Measurements from ENCODE around the gene CEACAM7. TPM values are rescaled to one million over a fixed set of nuclear protein-coding genes. Genes with fewer than 3 reads are reported as not detected.
"Not testable (repeated sequence)": the region's sequence is repeated elsewhere in the genome, so short reads cannot be mapped to it uniquely, and the experiment has no call there.

The CEACAM7 gene
- total RNA-seq, result not detected in 2 replicates

DNA sequence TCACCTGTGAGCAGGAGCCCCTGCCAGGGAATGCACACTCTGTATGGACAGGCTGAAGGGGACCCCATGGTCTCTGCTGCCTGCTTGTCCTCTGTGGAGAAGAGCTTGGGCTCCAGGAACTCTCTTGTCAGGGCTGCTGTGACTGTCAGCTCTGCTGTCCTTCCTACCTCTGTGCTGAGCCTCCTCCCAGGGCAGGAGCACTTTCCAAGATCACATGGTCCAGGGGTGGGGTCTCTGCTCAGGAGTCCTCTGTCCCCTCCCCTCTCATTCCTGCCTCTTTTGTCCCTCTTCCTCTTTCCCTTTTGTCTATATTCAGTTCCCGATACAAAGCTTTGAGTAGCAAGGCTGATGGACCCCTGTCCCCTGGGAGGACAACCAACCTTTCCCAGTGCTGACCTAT lies at the start of gene CEACAM7:
Gene CEACAM7 (minus strand): TSS at position 173 of the 400 bp plus-strand sequence. CDS start 105 bp downstream, at position 68.
- DNase-seq (ENCODE audit: extremely low read depth, low read depth, low spot score), result no peak

DNA sequence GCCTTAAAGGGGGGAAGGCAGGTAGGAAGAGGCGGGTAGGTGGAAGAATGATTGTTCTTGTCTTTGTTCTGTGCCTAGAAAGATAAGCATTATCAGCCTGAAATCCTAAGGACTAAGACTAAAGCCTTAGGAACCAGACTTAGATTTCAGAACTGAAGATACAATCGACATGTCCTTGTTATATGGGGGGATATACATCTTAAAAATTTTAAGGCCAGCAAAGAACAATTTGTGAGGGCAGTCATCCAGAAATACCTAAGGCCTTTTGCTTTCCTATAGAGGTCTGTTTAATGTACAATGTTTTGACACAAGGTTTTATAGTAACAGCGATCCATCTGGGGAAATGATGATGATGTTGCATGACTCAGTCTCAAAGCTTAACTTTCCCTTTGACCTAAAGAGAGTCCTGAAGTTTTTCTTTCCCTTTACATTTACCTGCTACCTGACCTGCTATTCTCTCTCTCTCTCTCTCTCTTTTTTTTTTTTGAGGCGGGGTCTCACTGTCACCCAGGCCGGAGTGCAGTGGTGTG lies 47.1 kb upstream of the CEACAM7 start:
- DNase-seq (ENCODE audit: extremely low read depth, low read depth, low spot score), result no peak

DNA sequence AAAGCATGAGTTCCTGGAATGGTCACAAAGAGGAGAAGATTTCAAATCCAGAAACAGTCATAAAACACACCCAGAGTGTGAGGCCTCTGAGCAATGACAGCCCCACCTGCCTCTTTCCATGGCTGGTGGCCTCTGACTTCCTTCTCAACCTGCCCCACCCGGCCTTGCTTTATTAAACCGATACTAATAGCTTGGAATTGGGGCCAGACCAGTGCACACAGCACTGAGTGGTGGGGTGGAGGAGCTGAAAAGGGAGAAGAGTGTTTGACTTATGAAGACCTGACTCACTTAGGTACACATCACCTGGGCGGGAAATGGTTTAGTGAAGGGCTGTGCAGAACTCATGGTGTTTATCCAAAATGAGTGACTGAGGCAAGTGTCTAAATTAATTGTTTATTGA lies 46.5 kb upstream of the CEACAM7 start:
- DNase-seq (ENCODE audit: extremely low read depth, low read depth, low spot score), result no peak

DNA sequence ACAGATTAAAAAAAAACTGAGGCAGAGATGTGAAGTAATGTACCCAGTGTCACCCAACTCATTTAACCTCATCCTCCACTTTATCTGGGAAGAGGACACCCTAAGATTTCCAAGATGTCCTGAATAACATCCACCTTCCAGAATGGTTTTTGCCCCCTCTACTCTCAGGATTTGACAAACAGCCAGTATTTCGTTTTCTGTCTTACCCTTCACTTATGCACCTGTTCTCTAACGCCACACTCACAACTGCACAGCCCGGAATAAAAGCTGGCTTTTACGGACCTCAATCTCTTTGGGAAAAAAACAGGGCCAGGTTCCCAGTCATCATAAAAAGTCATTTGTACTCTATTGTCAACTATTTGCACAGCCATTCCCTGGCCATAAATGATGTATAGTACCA lies 46.1 kb upstream of the CEACAM7 start:
- no peak for DNase-seq (ENCODE audit: extremely low read depth, low read depth, low spot score)

DNA sequence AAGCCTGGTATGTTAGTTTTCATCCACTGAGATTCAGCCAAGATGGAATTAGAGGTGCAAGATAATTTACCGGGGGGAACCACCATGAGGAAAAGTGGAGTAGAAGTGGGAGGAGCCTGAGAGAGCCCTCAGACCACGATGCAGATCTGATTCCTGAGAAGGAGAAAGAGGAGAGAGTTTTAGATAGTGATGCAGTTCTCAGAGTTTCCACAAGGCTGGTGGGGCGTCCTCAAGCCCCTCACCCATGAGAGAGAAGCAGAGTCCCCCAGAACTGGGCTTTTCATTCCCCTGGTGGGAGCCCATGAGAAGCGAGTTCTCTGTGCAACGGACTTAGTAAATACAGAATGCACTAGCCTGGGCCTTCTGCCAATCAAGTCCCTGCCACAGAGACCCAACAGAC lies 38.4 kb upstream of the CEACAM7 start:
- DNase-seq (ENCODE audit: extremely low read depth, low read depth, low spot score), result no peak

DNA sequence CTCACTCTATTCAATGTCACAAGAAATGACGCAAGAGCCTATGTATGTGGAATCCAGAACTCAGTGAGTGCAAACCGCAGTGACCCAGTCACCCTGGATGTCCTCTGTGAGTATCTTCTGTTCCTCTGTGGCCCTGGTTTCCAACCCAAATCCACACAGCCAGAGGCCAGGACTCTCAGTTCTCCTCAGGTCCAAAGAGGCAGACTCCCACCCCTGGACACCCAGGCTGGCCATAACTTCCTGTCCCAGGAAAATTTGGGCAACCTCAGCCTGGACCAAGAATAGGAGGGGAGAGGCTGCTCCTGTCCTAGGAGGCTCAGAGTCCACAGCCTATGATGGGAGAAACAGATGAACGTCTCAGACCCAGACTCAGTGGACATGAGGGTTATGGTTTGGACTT lies 32.0 kb upstream of the CEACAM7 start:
- no peak for DNase-seq (ENCODE audit: extremely low read depth, low read depth, low spot score)

DNA sequence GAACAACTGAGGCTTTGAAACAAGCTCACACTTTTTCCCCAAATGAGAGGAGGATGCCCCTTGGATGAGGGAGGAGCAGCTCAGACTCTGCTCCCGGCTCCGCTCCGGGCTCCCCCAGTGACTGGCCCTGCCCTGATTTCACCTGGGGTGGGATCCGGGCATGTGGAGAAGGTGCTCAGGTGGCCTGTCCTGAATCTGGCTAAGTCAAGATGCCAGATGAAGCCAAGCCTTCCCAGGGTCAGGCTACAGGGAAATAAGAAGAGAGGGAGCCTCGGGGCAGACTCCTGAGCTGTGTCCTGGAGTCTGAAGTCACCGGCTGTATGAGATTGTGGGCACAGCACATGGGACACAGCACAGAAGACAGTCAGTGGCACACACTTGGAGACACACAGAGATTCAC lies 30.7 kb upstream of the CEACAM7 start:
- no peak for DNase-seq (ENCODE audit: extremely low read depth, low read depth, low spot score)

DNA sequence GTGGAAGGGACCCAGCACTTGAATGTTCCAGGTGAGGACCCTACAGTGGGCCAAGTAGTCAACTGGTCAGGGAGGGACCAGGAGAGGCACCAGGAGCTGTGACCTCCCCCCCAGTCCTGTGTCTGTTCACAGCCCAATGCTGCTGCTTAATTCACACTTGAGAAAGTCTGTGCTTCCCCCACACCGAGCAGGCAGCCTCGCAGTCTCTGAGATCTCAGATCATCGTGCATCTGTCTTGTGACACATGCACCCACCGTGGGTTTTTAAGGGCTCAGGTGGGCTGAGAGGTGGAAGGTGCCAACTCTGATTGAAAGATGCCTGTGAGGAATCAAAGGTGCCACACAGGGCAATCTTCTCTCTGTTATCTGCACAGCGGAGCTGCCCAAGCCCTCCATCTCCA lies 26.5 kb upstream of the CEACAM7 start:
- DNase-seq (ENCODE audit: extremely low read depth, low read depth, low spot score), result no peak

DNA sequence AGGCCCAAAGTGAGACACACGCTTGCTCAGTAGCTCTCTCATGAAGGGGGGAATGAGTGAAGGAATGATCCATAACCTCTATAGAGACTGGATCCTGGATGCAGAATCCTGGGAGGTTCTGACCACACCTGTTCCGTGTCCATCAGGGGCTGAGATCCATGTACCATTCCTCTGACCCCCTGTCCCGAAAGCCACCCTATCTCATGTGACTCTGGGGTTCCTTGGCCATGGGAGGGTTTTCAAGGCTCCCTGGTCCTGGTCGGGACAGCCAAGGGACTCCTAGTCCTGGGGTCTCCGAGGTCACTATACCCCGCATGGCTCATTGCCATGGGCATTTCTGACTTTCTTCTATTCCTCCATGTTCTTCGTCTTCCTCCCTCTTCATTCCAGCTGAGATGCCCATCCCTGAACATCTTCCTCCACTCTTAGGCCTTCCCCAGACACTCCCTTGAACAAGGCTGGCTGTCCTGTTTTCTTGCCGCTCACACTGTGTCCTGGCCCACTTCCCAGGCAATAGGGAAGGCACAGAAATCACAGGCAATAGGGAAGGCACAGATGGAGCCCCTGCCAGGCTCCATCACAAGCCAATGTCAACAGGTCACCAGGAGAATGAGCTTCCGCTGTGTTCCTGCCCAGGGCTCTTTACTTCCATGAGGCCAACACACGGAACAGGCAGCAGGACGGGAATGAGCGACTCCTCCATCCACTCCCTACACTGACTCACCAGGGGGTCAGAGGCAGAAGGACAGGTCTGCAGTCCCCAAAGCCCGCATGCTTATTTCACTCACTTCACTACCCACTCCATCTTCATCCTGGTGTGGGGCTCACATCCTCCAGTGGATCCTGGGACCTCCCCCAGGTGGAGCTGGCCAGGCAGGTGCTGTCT lies 23.5 kb upstream of the CEACAM7 start:
- no peak for DNase-seq (ENCODE audit: extremely low read depth, low read depth, low spot score)

DNA sequence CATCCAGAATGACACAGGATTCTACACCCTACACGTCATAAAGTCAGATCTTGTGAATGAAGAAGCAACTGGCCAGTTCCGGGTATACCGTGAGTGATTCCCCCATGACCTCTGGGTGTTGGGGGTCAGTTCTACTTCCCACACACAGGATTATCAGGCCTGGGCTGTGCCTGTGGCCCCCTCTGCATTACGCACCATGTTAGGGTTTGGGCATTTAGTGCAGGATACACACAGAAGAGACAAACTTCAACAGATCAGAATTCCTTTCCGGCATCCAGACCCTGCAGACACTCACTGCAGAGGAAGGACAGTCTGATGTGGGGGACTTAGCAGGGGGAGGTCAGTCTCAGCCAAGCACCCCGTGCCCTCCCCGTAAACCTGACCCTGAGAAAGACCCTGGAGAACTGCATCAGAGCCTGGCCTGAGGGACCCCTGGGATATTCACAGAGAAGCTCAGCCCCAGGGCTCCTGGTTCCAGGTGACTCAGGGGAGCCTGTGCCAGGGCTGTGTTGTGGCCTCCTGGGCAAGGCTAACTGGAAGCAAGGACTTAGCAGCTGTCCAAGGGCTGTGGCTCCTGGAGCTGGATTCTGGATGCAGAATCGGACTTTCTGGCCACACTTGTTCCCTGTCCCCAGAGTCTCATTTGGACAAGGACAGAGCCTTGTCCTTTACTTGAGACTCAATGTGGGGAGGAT lies 22.0 kb upstream of the CEACAM7 start:
- no peak for DNase-seq (ENCODE audit: extremely low read depth, low read depth, low spot score)

DNA sequence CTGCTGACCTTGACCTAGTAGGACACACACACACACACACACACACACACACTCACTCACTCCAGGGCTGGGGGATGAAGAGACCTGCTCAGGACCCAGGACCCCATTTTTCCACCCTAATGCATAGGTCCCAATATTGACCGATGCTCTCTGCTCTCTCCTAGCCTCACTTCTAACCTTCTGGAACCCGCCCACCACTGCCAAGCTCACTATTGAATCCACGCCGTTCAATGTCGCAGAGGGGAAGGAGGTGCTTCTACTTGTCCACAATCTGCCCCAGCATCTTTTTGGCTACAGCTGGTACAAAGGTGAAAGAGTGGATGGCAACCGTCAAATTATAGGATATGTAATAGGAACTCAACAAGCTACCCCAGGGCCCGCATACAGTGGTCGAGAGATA lies 21.4 kb upstream of the CEACAM7 start:
- DNase-seq (ENCODE audit: extremely low read depth, low read depth, low spot score), result not testable (repeated sequence)

DNA sequence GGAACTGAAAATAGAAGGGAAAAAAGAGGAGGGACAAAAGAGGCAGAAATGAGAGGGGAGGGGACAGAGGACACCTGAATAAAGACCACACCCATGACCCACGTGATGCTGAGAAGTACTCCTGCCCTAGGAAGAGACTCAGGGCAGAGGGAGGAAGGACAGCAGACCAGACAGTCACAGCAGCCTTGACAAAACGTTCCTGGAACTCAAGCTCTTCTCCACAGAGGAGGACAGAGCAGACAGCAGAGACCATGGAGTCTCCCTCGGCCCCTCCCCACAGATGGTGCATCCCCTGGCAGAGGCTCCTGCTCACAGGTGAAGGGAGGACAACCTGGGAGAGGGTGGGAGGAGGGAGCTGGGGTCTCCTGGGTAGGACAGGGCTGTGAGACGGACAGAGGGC lies 20.4 kb upstream of the CEACAM7 start, which contains the start of gene CEACAM5:
Gene CEACAM5 (plus strand): TSS at position 146 of the 400 bp plus-strand sequence. CDS start 106 bp downstream, at position 252.
- DNase-seq (ENCODE audit: extremely low read depth, low read depth, low spot score), result no peak

DNA sequence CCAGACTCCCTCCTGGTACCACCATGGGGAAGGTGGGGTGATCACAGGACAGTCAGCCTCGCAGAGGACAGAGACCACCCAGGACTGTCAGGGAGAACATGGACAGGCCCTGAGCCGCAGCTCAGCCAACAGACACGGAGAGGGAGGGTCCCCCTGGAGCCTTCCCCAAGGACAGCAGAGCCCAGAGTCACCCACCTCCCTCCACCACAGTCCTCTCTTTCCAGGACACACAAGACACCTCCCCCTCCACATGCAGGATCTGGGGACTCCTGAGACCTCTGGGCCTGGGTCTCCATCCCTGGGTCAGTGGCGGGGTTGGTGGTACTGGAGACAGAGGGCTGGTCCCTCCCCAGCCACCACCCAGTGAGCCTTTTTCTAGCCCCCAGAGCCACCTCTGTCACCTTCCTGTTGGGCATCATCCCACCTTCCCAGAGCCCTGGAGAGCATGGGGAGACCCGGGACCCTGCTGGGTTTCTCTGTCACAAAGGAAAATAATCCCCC lies 19.9 kb upstream of the CEACAM7 start:
- no peak for DNase-seq (ENCODE audit: extremely low read depth, low read depth, low spot score)

DNA sequence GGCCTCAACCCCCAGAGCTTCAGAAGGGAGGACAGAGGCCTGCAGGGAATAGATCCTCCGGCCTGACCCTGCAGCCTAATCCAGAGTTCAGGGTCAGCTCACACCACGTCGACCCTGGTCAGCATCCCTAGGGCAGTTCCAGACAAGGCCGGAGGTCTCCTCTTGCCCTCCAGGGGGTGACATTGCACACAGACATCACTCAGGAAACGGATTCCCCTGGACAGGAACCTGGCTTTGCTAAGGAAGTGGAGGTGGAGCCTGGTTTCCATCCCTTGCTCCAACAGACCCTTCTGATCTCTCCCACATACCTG lies 19.4 kb upstream of the CEACAM7 start:
- no peak for DNase-seq (ENCODE audit: extremely low read depth, low read depth, low spot score)

DNA sequence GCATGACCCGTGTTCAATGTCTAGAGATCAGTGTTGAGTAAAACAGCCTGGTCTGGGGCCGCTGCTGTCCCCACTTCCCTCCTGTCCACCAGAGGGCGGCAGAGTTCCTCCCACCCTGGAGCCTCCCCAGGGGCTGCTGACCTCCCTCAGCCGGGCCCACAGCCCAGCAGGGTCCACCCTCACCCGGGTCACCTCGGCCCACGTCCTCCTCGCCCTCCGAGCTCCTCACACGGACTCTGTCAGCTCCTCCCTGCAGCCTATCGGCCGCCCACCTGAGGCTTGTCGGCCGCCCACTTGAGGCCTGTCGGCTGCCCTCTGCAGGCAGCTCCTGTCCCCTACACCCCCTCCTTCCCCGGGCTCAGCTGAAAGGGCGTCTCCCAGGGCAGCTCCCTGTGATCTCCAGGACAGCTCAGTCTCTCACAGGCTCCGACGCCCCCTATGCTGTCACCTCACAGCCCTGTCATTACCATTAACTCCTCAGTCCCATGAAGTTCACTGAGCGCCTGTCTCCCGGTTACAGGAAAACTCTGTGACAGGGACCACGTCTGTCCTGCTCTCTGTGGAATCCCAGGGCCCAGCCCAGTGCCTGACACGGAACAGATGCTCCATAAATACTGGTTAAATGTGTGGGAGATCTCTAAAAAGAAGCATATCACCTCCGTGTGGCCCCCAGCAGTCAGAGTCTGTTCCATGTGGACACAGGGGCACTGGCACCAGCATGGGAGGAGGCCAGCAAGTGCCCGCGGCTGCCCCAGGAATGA lies 18.9 kb upstream of the CEACAM7 start:
- no peak for DNase-seq (ENCODE audit: extremely low read depth, low read depth, low spot score)

DNA sequence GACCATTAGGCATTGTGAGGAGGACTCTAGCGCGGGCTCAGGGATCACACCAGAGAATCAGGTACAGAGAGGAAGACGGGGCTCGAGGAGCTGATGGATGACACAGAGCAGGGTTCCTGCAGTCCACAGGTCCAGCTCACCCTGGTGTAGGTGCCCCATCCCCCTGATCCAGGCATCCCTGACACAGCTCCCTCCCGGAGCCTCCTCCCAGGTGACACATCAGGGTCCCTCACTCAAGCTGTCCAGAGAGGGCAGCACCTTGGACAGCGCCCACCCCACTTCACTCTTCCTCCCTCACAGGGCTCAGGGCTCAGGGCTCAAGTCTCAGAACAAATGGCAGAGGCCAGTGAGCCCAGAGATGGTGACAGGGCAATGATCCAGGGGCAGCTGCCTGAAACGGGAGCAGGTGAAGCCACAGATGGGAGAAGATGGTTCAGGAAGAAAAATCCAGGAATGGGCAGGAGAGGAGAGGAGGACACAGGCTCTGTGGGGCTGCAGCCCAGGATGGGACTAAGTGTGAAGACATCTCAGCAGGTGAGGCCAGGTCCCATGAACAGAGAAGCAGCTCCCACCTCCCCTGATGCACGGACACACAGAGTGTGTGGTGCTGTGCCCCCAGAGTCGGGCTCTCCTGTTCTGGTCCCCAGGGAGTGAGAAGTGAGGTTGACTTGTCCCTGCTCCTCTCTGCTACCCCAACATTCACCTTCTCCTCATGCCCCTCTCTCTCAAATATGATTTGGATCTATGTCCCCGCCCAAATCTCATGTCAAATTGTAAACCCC lies 17.5 kb upstream of the CEACAM7 start:
- DNase-seq (ENCODE audit: extremely low read depth, low read depth, low spot score), result no peak

DNA sequence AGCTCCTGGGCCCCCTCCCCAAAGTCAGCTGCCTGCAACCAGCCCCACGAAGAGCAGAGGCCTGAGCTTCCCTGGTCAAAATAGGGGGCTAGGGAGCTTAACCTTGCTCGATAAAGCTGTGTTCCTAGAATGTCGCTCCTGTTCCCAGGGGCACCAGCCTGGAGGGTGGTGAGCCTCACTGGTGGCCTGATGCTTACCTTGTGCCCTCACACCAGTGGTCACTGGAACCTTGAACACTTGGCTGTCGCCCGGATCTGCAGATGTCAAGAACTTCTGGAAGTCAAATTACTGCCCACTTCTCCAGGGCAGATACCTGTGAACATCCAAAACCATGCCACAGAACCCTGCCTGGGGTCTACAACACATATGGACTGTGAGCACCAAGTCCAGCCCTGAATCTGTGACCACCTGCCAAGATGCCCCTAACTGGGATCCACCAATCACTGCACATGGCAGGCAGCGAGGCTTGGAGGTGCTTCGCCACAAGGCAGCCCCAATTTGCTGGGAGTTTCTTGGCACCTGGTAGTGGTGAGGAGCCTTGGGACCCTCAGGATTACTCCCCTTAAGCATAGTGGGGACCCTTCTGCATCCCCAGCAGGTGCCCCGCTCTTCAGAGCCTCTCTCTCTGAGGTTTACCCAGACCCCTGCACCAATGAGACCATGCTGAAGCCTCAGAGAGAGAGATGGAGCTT lies 15.7 kb upstream of the CEACAM7 start:
- no peak for DNase-seq (ENCODE audit: extremely low read depth, low read depth, low spot score)

DNA sequence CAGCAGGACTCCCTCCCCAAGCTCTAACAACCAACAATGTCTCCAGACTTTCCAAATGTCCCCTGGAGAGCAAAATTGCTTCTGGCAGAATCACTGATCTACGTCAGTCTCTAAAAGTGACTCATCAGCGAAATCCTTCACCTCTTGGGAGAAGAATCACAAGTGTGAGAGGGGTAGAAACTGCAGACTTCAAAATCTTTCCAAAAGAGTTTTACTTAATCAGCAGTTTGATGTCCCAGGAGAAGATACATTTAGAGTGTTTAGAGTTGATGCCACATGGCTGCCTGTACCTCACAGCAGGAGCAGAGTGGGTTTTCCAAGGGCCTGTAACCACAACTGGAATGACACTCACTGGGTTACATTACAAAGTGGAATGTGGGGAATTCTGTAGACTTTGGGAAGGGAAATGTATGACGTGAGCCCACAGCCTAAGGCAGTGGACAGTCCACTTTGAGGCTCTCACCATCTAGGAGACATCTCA lies 14.1 kb upstream of the CEACAM7 start:
- no peak for DNase-seq (ENCODE audit: extremely low read depth, low read depth, low spot score)

DNA sequence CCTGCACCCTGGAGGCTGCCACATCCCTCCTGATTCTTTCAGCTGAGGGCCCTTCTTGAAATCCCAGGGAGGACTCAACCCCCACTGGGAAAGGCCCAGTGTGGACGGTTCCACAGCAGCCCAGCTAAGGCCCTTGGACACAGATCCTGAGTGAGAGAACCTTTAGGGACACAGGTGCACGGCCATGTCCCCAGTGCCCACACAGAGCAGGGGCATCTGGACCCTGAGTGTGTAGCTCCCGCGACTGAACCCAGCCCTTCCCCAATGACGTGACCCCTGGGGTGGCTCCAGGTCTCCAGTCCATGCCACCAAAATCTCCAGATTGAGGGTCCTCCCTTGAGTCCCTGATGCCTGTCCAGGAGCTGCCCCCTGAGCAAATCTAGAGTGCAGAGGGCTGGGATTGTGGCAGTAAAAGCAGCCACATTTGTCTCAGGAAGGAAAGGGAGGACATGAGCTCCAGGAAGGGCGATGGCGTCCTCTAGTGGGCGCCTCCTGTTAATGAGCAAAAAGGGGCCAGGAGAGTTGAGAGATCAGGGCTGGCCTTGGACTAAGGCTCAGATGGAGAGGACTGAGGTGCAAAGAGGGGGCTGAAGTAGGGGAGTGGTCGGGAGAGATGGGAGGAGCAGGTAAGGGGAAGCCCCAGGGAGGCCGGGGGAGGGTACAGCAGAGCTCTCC lies 13.5 kb upstream of the CEACAM7 start:
- DNase-seq (ENCODE audit: extremely low read depth, low read depth, low spot score), result no peak
